Stomach (tissue), 4 donors: Measurements from ENCODE around the gene UBR2.

Experiments used
- POLR2A ChIP-seq, 4 donors: fragments of 450-650 bp; IDR thresholded peaks; one replicate each; pipeline ENCODE4 v1.6.1; 2016; ENCODE audit warnings: antibody characterized with exemption in 4 of 4, control low read depth in 2 of 4, mild to moderate bottlenecking in 1 of 4, moderate library complexity in 1 of 4
- TF ChIP-seq, protein P1 (sequence below), 7 experiments: fragments of 450-650 bp in 4 of 7; fragments of 200-600 bp in 3 of 7; sonication (generic) in 3 of 7; IDR thresholded peaks; one replicate each; pipeline ENCODE4 v1.5.1; 2016 to 2019; ENCODE audit warnings: antibody characterized with exemption in 7 of 7, control low read depth in 2 of 7, mild to moderate bottlenecking in 1 of 7

DNA sequence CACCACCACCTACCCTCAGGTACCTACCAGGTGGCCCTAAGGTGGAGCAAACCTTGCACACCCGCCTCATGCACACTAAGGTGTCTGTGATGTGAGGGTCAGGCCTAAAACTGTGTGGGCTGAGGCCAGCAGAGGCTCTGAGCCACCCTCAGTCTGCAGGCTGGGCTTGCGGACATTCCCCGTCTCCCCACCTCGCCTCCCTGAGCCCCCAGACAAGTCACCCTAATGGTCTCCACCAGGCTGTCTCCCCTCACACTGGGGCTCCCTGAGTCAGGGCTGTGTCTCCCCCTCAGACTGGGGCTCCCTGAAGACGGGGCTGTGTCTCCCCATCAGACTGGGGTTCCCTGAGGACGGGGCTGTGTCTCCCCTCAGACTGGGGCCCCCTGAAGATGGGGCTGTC is 146.0 kb downstream of the UBR2 start:
- TF ChIP-seq, protein P1, sequence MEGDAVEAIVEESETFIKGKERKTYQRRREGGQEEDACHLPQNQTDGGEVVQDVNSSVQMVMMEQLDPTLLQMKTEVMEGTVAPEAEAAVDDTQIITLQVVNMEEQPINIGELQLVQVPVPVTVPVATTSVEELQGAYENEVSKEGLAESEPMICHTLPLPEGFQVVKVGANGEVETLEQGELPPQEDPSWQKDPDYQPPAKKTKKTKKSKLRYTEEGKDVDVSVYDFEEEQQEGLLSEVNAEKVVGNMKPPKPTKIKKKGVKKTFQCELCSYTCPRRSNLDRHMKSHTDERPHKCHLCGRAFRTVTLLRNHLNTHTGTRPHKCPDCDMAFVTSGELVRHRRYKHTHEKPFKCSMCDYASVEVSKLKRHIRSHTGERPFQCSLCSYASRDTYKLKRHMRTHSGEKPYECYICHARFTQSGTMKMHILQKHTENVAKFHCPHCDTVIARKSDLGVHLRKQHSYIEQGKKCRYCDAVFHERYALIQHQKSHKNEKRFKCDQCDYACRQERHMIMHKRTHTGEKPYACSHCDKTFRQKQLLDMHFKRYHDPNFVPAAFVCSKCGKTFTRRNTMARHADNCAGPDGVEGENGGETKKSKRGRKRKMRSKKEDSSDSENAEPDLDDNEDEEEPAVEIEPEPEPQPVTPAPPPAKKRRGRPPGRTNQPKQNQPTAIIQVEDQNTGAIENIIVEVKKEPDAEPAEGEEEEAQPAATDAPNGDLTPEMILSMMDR (IDR thresholded peaks at IDR 0.05): no peak
- TF ChIP-seq POLR2A (IDR thresholded peaks at IDR 0.05): no peak
